ENCODE results near the gene CBFA2T3. TPM values are rescaled to one million over a fixed set of nuclear protein-coding genes. Genes with fewer than 3 reads are reported as not detected.

The CBFA2T3 gene
- total and polyA plus RNA-seq, 2 of the 8 experiments (the other 6 are each of a cell fraction or from before 2014, with no cell fraction given): 0.51 to 1.3 TPM

DNA sequence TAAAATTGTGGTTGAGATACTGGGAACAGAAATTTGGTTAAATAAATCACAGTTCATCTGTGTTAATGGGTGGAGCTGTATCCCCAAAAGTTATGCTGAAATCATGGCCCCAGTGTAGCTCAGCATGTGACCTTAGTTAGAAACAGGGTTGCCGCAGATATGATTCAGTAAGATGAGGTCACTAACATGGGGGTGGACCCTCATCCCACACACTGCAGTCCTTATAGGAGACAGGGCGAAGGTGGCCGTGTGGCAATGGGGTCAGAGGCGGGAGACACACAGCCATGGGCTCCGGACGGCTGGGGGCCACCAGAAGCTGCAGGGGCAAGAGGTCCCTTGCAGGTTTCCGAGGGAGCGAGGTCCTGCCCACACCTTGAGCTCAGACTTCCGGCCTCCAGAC lies 130.9 kb downstream of the CBFA2T3 start:
- Histone ChIP-seq H3K14ac (ENCODE audit: insufficient read length) (no peak overlapping the region), H3K23ac (ENCODE audit: insufficient read length) (no peak overlapping the region), H3K36me3 (ENCODE audit: control insufficient read depth in 2 of 4, insufficient read depth in 4 of 4, low read length in 3 of 4) (peaks cover 0 to 2% (median 0%) of the 10 kb centered on the region in 4 experiments; a peak in 1 of 8 replicates), H4K20me1 (replicated peaks in 1 of 2; ENCODE audit: control insufficient read depth in 1 of 2, insufficient read depth in 2 of 2, low read length in 2 of 2) (peaks cover 0 to 5% of the 10 kb centered on the region in 2 experiments), H3K56ac (replicated peaks; ENCODE audit: insufficient read length, low read depth, low read length) (no peak overlapping the region), H2BK15ac (ENCODE audit: low read length) (no peak overlapping the region), H2BK20ac (ENCODE audit: low read length) (no peak overlapping the region), H2BK120ac (replicated peaks; ENCODE audit: low read depth, low read length) (no peak overlapping the region), H4K91ac (replicated peaks; ENCODE audit: insufficient read length, low read length) (no peak overlapping the region), H3K79me2 (ENCODE audit: control insufficient read depth in 1 of 2, insufficient read depth in 2 of 2, low read length in 2 of 2) (no peaks in the 10 kb centered on the region), H2AFZ (ENCODE audit: low read length) (no peak overlapping the region), H2BK5ac (ENCODE audit: low read depth, low read length) (no peak overlapping the region), H2AK5ac (ENCODE audit: low read depth, low read length) (no peak overlapping the region), H3K4ac (replicated peaks; ENCODE audit: insufficient read length, low read depth, low read length) (no peak overlapping the region), H4K8ac (ENCODE audit: extremely low read depth, insufficient read depth, low read length) (no peak overlapping the region), H3K4me3 (ENCODE audit: extremely low read depth in 1 of 4, insufficient read depth in 2 of 4, low read depth in 3 of 4, low read length in 4 of 4) (no peak overlapping the region), H3K27ac (ENCODE audit: low read depth, low read length) (no peak overlapping the region), H3K4me1 (replicated peaks in 1 of 4; ENCODE audit: control insufficient read depth in 3 of 4, insufficient read depth in 4 of 4, low read length in 3 of 4) (no peaks in the 10 kb centered on the region), H3K23me2 (ENCODE audit: low read depth, low read length) (no peaks in the 10 kb centered on the region), H3K4me2 (ENCODE audit: insufficient read depth in 1 of 2, low read depth in 2 of 2, low read length in 2 of 2) (no peak overlapping the region), H3K9ac (replicated peaks in 1 of 4; ENCODE audit: extremely low read depth in 1 of 4, low read depth in 3 of 4, low read length in 3 of 4) (no peak overlapping the region), H3K27me3 (replicated peaks in 1 of 4; ENCODE audit: control insufficient read depth in 3 of 4, extremely low read depth in 1 of 4, insufficient read depth in 3 of 4, low read length in 3 of 4) (no peaks in the 10 kb centered on the region), H3K79me1 (ENCODE audit: low read depth, low read length) (no peaks in the 10 kb centered on the region; the same call in 1 of the 2 replicates), H4K5ac (ENCODE audit: insufficient read length, low read depth, low read length) (no peak overlapping the region), H2BK12ac (ENCODE audit: low read depth, low read length) (no peak overlapping the region), H3K9me3 (ENCODE audit: insufficient read depth in 2 of 2, low read depth in 1 of 2, low read length in 1 of 2) (no peaks in the 10 kb centered on the region), H3K18ac (ENCODE audit: extremely low read depth, low read length) (no peak overlapping the region)
- ChIA-PET POLR2A (ENCODE audit: partially characterized antibody) (no interaction called here), CTCF (ENCODE audit: partially characterized antibody) (interaction anchor here (0.9 to 2.4 kb wide), 8 partner anchors 9 to 321 kb away, joined by 3 to 11 read pairs (median 4); no protein-coding TSS in a partner anchor)
- DNase-seq (ENCODE audit: low read depth in 1 of 2, low spot score in 2 of 2): no peak
- no peak for FAIRE-seq
- WGBS, 2 experiments (ENCODE audit: extremely low coverage in 1 of 2, insufficient coverage in 1 of 2, insufficient read length in 1 of 2, insufficient replicate concordance in 2 of 2, low coverage in 1 of 2, low lambda C conversion rate in 2 of 2, missing lambda C conversion rate in 1 of 2): 92% methylated on average over 9 of the region's 9 CpGs; no CpG with 5 or more reads in 1 of the 2 experiments
- TF ChIP-seq BCL11A (IDR thresholded peaks at IDR 0.05; ENCODE audit: low read depth in 2 of 2, low read length in 2 of 2) (no peak), RFX5 (IDR thresholded peaks at IDR 0.05; ENCODE audit: borderline replicate concordance, low read depth, low read length) (no peak), JUN (IDR thresholded peaks at IDR 0.05; ENCODE audit: low read depth, low read length) (no peak), CREB1 (IDR thresholded peaks at IDR 0.05) (no peak), SIRT6 (IDR thresholded peaks at IDR 0.05; ENCODE audit: low read length) (no peak)
